Cortex of kidney (tissue), 1 donor: ENCODE data around the gene TIFAB.

Experiments used
- DNase-seq: peaks from one replicate; lab custom pipeline; 2025; lab: John Stamatoyannopoulos, UW

Gene TIFAB

GRCh38 chr5:135481909-135482311 is 29.8 kb upstream of the TIFAB start:
- DNase-seq = no peak

- DNase-seq = no peak
Measured at GRCh38 chr5:135481387-135481786, 29.2 kb upstream of the TIFAB start.

- no peak for DNase-seq
Measured at GRCh38 chr5:135480511-135480910, 28.4 kb upstream of the TIFAB start.

DNA sequence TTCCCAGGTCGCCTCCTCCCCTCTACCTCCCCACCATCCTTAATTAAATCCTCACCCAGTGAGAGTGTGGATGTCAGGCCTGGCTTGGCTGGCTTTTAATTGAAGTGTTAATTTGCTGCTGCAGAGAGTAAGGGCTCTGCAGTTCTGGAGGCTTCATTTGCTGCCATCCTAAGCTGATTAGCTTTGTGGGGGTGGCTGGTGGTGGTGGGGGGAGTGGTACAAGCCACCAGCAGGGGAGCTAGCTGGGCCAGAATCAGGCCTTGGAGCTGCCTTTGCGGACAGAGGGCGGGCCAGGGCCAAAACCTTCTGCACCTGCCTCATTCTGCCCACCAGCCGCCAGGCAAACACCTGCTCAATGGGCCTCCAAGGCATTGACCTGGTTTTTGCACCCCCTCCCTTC is 26.8 kb upstream of the TIFAB start:
- no peak for DNase-seq

DNA sequence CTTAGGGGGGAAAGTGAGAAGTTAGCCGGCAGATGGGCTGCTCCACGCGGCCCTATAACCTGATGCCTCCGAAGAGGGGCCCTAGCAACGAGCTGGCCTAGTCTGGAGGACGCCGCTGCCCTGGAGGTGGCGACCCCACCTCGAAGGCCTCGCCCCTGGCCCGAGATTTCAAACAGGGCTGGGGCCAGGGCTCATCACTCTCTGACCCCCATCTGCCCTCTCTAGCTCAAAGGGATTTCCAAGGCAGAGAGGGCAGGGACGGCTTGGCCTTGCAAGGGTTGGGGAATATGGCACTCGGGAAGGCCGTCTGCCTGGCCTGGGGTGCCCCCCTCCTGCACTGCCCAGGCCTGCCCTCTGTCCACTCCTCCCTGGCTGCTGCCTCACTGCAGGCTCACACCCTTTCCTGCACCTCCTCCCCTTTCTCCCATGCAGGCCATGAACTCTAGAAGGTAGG is 25.5 kb upstream of the TIFAB start:
- DNase-seq = no peak

- DNase-seq = no peak
Measured at GRCh38 chr5:135476615-135477581, 24.7 kb upstream of the TIFAB start.

- no peak for DNase-seq
Measured at GRCh38 chr5:135473956-135474670, 22.0 kb upstream of the TIFAB start.

DNA sequence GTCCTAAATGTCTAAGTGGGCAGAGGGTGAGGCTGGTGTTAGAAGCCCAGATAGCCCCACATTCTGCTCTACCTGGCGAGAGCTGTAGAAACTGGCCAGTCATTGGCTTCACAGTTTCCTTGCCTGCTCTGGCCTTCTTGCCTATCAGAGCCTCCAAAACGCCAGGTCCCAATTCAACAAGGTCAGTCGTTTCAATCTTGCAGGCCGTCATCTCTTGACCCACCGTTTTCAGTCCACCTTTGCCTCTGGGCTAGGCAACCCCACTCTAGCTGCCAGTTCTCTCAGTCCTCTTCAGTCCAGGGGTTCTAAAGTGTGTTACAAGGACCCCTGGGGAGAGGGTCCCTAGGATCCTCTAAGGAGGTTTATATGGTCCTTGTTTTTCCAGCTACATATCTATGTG is 20.0 kb upstream of the TIFAB start:
- DNase-seq = no peak

DNA sequence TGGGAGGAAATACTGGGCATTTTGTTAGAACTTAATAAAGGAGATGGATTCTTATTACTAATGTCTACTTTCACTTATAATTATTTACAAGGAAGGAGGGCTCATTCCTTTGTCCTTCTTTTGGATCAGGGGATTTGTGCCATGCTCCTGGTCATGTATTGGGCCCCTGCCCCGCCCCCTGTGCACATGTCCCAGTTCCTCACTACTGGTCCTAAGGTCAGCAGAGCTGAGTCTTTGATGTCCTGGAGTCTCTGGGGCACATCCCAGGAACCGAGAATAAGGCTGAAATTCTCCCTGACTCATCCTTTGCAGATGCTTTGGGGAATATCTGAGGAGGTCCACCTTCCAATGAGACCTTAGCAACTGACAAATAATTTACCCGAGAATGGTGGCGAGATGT is 19.6 kb upstream of the TIFAB start:
- no peak for DNase-seq

GRCh38 chr5:135469911-135470310 is 17.8 kb upstream of the TIFAB start:
- DNase-seq = no peak

GRCh38 chr5:135468541-135468940 is 16.4 kb upstream of the TIFAB start:
- DNase-seq = no peak

- DNase-seq = no peak
Measured at GRCh38 chr5:135467871-135468485, 15.8 kb upstream of the TIFAB start.

DNA sequence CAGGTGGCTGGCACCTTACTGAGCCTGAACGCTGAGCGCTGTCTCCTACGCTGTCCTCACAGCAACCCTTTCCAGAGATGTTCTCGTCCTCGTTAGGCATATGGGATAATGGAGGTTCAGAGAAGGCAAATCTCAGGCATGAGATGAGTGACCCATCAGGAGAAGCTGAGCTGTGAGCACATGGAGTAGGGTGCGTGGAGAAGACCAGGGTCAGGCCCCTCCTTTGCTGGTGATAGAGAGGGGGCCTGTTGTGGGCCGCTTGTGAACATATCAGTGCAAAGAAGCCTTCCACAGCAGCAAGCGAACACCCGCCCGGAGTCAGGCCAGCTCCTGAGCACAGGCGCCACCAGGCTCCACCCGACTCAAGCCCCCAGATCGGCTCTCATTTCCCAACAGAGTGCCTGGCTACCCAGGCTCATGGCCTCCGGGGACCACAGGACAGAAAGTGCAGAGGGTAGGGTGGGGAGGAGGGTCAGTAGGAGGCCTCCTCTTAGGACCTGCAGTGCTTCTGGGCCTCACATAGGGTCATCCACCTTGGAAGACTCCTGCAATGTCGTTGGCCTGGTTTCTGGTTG is 15.0 kb upstream of the TIFAB start:
- DNase-seq = no peak

DNA sequence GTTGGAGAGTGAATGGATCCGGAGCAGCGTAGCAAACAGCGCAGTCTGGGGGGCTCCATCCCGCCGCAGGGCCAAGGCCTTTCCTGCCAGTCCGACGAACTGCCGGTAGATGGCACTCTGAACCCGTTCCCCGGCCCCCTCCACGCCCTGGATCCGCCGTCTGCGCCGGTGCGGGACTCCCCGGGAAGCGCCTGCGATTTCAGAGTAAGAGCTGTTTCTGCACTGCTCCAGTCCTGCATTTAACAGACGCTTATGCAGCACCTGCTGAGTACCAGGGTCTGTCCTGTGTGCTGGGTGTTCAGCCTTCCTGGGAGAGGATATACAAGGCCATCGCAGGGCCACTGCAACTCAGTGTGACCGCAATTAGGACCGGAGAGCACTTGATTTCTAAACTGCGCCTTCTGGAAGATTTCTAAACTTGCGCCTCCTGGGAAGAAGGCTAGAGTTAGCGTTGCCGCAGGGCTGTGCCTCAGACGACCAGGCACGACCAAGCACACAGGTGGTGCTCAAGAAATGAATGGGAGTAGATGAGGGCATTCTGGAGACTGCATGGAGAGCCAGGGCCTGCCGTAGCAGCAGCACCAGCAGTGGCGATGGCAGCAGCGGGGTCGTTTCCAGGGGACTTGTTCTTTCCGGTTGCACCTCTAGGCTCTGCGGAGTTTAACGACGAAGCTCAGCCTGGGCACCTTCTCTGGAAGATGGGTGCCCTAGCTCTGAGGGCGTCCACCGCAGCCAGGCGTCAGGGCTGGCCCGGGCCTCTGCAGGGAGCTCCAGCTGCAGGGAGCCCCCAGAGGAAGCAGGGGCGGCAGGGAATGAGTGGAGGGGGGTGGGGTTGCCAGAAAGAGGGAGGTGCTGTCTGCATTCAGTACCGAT is 14.3 kb upstream of the TIFAB start:
- DNase-seq = no peak

DNA sequence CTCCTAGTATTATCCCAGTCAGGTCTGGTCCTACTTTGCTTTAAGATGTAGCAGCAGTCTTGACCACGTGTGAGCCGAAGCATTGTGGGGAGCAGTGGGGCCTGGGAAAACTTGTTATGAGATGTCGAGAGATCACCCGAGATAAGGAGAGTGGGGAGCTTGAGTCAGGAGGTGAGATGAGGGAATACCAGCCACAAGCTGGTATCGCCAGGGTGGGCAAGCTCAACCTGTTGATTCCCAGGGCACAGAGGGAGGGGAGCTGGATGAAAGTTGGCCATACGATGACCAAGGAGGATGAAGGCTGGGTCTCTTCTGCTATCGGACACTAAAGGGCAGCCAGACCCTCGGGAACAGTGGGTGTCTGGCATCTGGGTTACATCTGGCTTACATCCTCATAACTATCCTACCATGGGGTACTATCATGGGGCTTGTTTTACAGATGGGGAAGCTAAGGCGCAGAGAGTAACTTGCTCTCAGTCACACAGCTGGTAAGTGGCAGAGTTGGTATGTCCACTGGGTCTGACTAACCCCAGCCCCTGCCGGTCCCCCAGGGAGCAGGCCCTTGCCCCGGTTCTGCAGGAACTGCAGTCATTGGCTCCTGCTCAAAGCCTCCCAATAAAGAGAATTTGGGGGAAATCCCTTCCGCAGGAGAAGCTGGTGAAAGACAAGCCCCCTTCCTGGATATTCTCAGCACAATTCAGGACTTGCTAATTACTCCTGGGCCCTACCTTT is 13.4 kb upstream of the TIFAB start:
- DNase-seq = no peak

- no peak for DNase-seq
Measured at GRCh38 chr5:135462304-135462703, 10.2 kb upstream of the TIFAB start.

- DNase-seq = no peak
Measured at GRCh38 chr5:135461481-135462151, 9.5 kb upstream of the TIFAB start.

DNA sequence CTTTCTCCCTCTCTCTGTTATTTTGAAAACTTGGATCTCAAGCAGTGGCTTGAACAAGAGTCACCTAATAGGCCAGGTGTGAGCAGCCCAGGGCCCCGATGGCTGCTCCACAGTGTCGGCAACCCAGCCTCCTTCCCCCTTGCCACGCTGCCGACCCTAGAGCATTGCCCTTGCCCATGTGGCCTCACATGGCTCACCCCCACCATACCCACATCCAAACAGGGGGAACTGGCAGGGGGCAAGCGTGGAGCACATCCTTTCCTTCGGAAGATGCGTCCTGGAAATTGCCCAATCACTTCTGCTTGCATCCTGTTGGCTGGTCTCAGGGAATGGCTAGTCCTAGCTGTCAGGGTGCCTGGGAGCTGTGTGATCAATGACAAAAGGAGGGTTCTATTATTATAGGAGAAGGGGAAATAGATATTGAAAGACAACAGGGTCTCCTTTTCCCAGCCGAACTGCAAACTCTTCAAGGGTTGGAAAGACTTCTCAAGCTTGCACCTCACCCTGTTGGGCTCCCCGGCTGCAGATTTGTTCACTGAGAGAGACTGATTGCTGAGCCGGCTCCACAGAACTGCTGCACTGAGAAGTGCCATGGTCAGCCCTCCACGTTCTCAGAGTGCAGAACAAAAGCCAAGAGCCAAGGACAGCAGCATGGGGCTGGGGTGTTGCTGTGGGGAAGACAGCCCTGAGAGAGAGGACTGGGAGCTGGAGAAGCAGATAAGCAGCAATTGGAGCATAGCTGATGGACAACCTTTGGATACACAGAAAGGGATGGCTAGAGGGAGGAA is 8.3 kb upstream of the TIFAB start:
- DNase-seq = no peak

DNA sequence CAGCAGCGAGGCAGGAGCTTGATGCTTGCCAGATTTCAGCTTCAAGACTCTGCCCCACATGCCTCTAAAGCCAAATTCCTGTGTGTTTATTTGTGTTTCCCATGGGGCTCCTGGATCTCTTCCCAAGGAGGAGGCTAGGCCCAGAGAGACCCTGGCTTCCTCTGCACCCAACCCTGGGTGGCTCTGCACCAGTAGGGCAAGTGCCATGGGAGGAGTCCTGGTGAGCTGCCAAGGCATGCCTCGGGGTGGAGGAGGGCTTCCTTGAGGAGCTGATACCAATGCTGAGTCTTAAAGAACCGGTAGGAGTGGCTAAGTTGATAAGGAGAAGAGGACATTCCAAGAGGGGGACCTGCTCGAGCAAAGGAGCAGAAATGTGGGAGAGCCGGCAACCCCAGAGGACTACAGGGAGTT is 6.8 kb upstream of the TIFAB start:
- DNase-seq = no peak
